ENCODE measurements around the gene KAZN. TPM values are rescaled to one million over a fixed set of nuclear protein-coding genes. Genes with fewer than 3 reads are reported as not detected.

Gene KAZN
- total and polyA plus RNA-seq, 2 of the 8 experiments (the other 6 are each of a cell fraction or from before 2014, with no cell fraction given) = 3.7 to 11.8 TPM

DNA sequence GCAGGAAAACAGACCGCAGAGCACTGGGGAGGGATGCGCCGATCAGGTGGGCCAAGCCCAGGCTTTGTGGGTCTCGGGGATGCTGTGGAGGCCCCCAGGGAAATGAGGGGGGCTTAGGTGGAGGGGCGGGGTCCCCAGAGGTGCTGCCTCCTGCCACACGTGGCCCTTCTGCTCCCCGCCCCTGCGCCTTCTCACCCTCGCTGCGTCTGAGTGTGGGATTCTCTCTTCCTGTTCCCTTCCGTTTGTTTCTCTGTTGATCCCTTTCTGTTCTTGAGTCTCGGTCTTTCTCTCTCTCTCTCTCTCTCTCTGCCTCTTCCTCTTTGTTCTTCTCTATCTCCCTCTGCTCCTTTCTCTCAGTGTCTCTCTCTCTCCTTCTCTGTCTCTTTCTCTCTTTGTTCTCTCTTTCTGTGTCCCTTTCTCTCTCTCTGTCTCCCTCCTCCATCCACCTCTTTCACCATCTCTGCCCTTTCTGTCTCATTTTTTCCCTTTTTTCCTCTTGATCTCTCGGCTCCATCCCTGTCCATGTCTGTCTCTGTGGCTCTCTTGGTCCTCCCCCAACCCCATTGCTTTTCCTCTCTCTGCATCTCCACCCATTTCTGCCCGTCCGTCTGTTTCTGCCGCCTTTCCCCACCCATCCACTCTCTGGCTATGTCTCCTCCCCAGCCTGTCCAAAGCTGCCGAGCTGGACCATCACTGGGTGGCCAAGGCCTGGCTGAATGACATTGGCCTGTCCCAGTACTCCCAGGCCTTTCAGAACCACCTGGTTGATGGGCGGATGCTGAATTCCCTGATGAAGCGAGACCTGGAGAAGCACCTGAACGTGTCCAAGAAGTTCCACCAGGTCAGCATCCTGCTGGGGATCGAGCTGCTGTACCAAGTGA is 502.6 kb downstream of the KAZN start:
- peak overlapping the region; percentile 15; the same call in 1 of the 2 replicates for H4K8ac ChIP-seq (ENCODE audit: extremely low read depth, insufficient read depth, low read length)
- no peak overlapping the region for H2AK5ac ChIP-seq (ENCODE audit: low read depth, low read length)
- no peak overlapping the region for H2BK12ac ChIP-seq (ENCODE audit: low read depth, low read length)
- no peaks in the 10 kb centered on the region for H3K23me2 ChIP-seq (ENCODE audit: low read depth, low read length)
- H3K23ac ChIP-seq (ENCODE audit: insufficient read length) = no peak overlapping the region
- H3K79me1 ChIP-seq (ENCODE audit: low read depth, low read length) = no peaks in the 10 kb centered on the region
- no peak overlapping the region for H3K27ac ChIP-seq (ENCODE audit: low read depth, low read length)
- no peak overlapping the region for H2BK5ac ChIP-seq (ENCODE audit: low read depth, low read length)
- no peak overlapping the region for H4K91ac ChIP-seq (replicated peaks; ENCODE audit: insufficient read length, low read length)
- no peaks in the 10 kb centered on the region for H3K79me2 ChIP-seq (ENCODE audit: control insufficient read depth in 1 of 2, insufficient read depth in 2 of 2, low read length in 2 of 2)
- no peak overlapping the region for H2AFZ ChIP-seq (ENCODE audit: low read length)
- H3K9ac ChIP-seq (replicated peaks in 1 of 4; ENCODE audit: extremely low read depth in 1 of 4, low read depth in 3 of 4, low read length in 3 of 4) = no peak overlapping the region
- WGBS, 2 experiments (ENCODE audit: extremely low coverage in 1 of 2, insufficient coverage in 1 of 2, insufficient read length in 1 of 2, insufficient replicate concordance in 2 of 2, low coverage in 1 of 2, low lambda C conversion rate in 2 of 2, missing lambda C conversion rate in 1 of 2) = 75% methylated on average over 21 of the region's 21 CpGs; no CpG with 5 or more reads in 1 of the 2 experiments
- H3K14ac ChIP-seq (ENCODE audit: insufficient read length) = no peak overlapping the region
- H2BK20ac ChIP-seq (ENCODE audit: low read length) = no peak overlapping the region
- no peak overlapping the region for H3K18ac ChIP-seq (ENCODE audit: extremely low read depth, low read length)
- no peak for DNase-seq (ENCODE audit: low read depth in 1 of 2, low spot score in 2 of 2)
- H3K4ac ChIP-seq (replicated peaks; ENCODE audit: insufficient read length, low read depth, low read length) = no peak overlapping the region
- H3K56ac ChIP-seq (replicated peaks; ENCODE audit: insufficient read length, low read depth, low read length) = no peak overlapping the region
- CTCF ChIA-PET (ENCODE audit: partially characterized antibody) = interaction anchor here (0.8 to 4.0 kb wide), 10 partner anchors 12 to 203 kb away, joined by 3 to 32 read pairs (median 10); no protein-coding TSS in a partner anchor
- H3K4me3 ChIP-seq (ENCODE audit: extremely low read depth in 1 of 4, insufficient read depth in 2 of 4, low read depth in 3 of 4, low read length in 4 of 4) = no peak overlapping the region
- no peak for FAIRE-seq
- peak overlapping the region; percentile 61; the same call in 1 of the 2 replicates for H2BK15ac ChIP-seq (ENCODE audit: low read length)
- H4K20me1 ChIP-seq (replicated peaks in 1 of 2; ENCODE audit: control insufficient read depth in 1 of 2, insufficient read depth in 2 of 2, low read length in 2 of 2) = no peaks in the 10 kb centered on the region
- H4K5ac ChIP-seq (ENCODE audit: insufficient read length, low read depth, low read length) = no peak overlapping the region
- H3K9me3 ChIP-seq (ENCODE audit: insufficient read depth in 2 of 2, low read depth in 1 of 2, low read length in 1 of 2) = no peaks in the 10 kb centered on the region
- no peak overlapping the region for H3K4me2 ChIP-seq (ENCODE audit: insufficient read depth in 1 of 2, low read depth in 2 of 2, low read length in 2 of 2)
- POLR2A ChIA-PET (ENCODE audit: partially characterized antibody) = no interaction called here
- no peaks in the 10 kb centered on the region for H3K36me3 ChIP-seq (ENCODE audit: control insufficient read depth in 2 of 4, insufficient read depth in 4 of 4, low read length in 3 of 4)
- H3K27me3 ChIP-seq (replicated peaks in 1 of 4; ENCODE audit: control insufficient read depth in 3 of 4, extremely low read depth in 1 of 4, insufficient read depth in 3 of 4, low read length in 3 of 4) = peaks cover 0 to 4% (median 2%) of the 10 kb centered on the region in 4 experiments; a peak in 3 of 7 replicates
- H3K4me1 ChIP-seq (replicated peaks in 1 of 4; ENCODE audit: control insufficient read depth in 3 of 4, insufficient read depth in 4 of 4, low read length in 3 of 4) = peaks cover 0 to 9% (median 5%) of the 10 kb centered on the region in 4 experiments; a peak in 5 of 7 replicates
- no peak overlapping the region for H2BK120ac ChIP-seq (replicated peaks; ENCODE audit: low read depth, low read length)
- no peak for TF ChIP-seq SP2 (IDR thresholded peaks at IDR 0.05; ENCODE audit: low read length)
- TF ChIP-seq SRF (IDR thresholded peaks at IDR 0.05; ENCODE audit: low read depth, low read length) = no peak
- no peak for TF ChIP-seq FOSL1 (IDR thresholded peaks at IDR 0.05; ENCODE audit: insufficient read depth, low read depth, low read length)
- TF ChIP-seq CHD1 (IDR thresholded peaks at IDR 0.05; ENCODE audit: low read depth, low read length) = no peak
- TF ChIP-seq TCF12 (IDR thresholded peaks at IDR 0.05; ENCODE audit: low read depth, low read length) = no peak
- no peak for TF ChIP-seq JUN (IDR thresholded peaks at IDR 0.05; ENCODE audit: low read depth, low read length)
- TF ChIP-seq SIX5 (IDR thresholded peaks at IDR 0.05; ENCODE audit: low read depth, low read length) = no peak
- no peak for TF ChIP-seq NANOG (IDR thresholded peaks at IDR 0.05; ENCODE audit: insufficient read depth, low read depth, low read length, poor library complexity, severe bottlenecking)
- TF ChIP-seq TBP (IDR thresholded peaks at IDR 0.05; ENCODE audit: low read depth, low read length) = no peak
- TF ChIP-seq, protein P1, sequence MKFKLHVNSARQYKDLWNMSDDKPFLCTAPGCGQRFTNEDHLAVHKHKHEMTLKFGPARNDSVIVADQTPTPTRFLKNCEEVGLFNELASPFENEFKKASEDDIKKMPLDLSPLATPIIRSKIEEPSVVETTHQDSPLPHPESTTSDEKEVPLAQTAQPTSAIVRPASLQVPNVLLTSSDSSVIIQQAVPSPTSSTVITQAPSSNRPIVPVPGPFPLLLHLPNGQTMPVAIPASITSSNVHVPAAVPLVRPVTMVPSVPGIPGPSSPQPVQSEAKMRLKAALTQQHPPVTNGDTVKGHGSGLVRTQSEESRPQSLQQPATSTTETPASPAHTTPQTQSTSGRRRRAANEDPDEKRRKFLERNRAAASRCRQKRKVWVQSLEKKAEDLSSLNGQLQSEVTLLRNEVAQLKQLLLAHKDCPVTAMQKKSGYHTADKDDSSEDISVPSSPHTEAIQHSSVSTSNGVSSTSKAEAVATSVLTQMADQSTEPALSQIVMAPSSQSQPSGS (IDR thresholded peaks at IDR 0.05; ENCODE audit: low read length) = no peak
- TF ChIP-seq RFX5 (IDR thresholded peaks at IDR 0.05; ENCODE audit: borderline replicate concordance, low read depth, low read length) = no peak
